HUDEP-2 (cell line): ENCODE data around the gene RFTN2.
"Not testable (repeated sequence)": the region's sequence is repeated elsewhere in the genome, so short reads cannot be mapped to it uniquely, and the experiment has no call there.

Experiments used
- DNase-seq, 76 experiments: peaks; one replicate each; lab custom pipeline; 2025; ENCODE audit not compliant: unreplicated experiment in 76 of 76; lab: John Stamatoyannopoulos, UW

RFTN2 gene

DNA sequence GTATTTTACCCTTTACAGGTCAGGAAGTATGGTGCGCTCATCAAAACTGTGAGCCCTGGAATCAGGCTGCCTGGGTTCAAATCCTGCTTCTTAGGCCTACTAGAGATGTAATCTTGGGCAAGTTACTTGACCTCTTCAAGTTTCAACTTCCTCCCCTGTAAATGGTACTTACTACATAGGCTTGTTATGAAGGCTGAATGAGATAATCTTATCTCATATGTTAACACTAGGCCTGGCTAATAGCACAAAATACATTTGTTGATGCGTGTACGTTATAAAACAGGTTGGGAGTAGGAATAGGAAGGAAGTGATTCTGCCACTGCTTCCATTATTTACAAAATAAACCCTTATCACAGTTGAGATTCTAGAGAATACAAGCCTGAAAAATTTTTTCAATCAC is 1.7 kb upstream of the RFTN2 start:
- DNase-seq, result no peak

DNA sequence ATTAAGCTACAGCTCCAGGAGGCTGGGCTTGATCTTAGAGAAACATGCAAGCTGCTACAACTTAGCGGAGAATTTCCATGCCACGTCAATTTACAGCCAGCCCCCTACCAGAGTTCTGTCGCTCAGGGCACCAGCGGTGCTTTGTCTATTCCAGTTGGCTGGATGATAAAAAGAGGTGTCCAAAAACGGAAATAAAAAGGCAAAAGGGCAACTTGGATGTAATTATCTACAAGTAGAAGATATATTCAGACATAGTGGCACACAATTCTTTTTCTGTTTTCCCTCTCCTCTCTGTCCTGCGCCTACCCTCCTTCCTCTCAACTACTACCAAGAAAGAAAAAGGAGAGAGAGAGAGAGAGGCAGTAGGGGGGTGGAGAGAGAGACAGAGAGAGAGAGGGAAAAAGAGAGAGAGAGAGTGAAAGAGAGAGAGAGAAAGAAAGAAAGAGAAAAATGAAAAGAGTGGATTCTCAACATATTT is 363 bp upstream of the RFTN2 start:
- DNase-seq, result no peak

DNA sequence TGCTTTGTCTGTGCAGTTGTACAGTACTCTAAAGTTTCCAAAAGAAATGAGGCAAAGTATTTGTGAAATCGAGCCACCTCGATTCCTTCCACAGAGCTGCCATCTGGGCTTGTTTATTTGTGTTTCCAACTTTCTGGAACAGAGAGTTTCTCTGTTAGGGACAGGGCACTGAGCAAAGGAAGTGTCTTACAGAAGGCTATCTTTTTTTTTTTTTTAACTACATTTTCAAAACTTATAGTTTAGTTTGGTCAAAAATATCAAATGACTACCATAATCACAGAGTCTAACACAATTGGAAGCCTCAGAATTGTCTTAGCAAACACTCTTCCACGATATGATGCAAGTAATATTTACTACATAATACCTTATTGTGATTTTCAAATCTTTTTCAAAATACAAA is 796 bp downstream of the RFTN2 start:
- DNase-seq, result no peak

DNA sequence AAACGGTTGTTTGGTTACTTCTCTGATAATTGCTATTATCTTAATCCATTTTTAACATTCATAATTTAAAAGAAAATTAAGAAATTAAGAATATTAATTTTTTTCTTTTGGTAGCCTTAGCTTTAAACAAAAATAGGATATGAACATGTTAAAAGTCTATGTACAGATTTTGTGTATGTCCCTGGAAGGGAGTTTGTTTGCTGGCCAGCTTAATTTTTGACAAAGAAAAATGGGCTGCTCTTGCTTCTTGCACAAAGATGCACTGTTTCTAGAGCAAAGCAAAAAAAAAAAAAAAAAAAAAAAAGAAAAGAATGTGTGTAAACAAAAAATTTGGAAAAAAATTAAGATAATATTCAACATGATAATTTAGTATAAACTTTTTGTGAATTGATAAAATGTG is 1.3 kb downstream of the RFTN2 start:
- no peak for DNase-seq

- DNase-seq, result no peak
These were observed 1.8 kb downstream of the RFTN2 start for GRCh38 chr2:197673606-197674005.

DNA sequence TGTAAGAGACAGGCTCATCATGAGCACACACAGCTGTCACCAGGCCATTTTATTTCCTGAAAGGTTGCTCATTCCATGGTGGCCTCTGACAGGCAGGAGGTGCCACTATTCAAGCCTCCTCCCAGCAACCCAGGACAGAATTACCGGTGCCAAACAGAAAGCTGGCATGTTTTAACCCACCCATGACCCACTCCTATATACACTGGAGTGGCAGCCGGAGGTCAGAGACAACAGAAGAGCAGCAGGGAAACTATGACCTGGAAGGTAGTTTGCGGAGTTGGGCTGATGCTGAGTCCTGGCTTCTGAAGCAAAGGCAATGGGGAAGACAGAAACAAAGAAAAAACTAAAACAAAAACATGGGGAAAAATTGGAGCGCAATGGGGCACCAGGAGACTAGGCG is 2.3 kb downstream of the RFTN2 start:
- no peak for DNase-seq

DNA sequence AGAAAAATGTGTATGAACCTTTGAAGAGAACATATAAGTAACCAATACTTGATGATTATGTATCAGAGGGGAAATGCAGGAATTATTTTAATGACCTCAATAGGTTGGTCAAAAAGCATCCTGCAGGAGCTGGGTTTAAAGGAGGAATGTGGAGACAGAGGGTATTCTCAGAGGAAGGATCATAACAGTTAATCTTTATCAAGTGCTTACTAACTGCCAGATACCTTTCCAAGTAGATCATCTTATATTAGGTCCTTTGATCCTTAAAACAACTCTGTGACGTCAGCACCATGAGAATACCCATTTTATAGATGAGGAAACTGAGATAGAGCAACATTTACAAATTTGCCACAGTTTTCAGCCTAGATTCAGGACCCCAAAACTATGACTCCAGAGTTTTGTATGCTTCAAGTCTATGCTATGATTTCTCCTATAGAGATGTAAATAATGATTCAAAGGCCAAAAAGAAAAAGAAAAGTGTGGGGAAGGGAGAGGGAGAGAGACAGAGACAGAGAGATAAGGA is 3.0 kb downstream of the RFTN2 start:
- DNase-seq, result no peak

DNA sequence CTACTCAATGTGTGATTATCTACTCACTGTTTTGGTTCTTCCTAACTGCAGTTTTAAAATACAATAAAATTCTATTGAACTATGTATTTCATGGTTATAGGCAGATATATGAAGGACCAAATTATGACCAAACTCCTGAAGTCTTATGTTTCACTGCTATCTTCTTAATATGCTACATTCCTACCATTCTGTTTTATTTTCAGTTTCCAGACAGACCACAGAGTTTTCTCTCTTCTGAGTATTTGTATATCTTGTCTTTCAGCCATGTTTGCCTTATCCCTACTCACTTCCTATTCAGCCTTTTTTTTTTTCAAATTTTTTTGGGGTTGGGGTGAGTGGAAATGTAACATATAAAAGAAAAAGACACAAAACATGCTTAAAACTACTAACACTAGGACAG is 6.3 kb downstream of the RFTN2 start:
- no peak for DNase-seq

GRCh38 chr2:197668296-197668695 is 7.1 kb downstream of the RFTN2 start:
- no peak for DNase-seq

GRCh38 chr2:197666277-197666676 is 9.1 kb downstream of the RFTN2 start:
- DNase-seq, result no peak

DNA sequence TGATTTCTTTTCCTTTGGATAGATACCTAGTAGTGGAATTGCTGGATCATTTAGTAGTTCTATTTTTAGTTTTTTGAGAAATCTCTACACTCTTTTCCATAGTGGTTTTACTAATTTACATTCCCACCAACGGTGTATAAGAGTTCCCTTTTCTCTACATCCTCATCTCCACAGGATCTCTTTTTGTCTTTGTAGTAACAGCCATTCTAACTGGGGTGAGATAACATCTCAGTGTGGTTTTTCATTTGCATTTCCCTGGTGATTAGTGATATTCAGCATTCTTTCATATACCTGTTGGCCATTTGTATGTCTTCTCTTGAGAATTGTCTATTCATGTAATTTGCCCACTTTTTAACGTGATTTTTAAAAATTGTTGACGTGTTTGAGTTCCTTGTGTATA is 13.8 kb downstream of the RFTN2 start:
- no peak for DNase-seq

GRCh38 chr2:197657562-197657961 is 17.8 kb downstream of the RFTN2 start:
- no peak for DNase-seq

DNA sequence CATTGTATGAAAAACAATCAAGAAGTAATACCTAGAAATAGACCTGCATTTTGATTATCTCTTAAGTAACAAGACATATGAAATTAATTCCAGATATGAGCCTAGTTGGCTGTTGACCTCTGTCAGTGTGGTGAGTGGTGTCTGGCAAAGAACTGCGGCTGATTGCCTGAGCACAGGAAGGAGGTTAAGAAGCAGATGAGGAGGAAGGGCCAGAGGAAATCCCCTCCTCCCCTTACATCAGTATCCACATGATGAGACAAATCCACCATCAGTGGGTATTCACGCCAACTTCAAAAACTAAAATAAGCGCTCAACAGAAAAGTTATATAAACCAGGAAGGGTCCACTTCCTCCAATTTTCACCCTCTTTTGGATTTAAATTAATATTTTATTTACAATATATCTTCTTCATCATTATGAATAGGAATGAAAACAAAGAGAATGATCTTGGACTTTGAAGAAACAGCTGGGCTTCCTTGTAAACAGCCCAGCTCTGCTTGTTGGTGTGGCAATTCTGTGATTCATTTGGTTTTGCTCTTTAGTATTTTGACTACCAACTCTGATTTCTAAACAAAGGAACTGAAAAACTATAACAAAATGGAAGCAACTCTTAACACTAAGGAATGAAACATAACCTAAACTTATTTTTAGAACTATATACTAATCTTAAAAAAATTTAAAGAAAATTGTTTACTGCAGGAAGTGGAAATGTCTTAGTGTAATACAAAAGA is 27.3 kb downstream of the RFTN2 start:
- DNase-seq, result no peak

- DNase-seq, result no peak
These were observed 33.7 kb downstream of the RFTN2 start for GRCh38 chr2:197641666-197642065.

DNA sequence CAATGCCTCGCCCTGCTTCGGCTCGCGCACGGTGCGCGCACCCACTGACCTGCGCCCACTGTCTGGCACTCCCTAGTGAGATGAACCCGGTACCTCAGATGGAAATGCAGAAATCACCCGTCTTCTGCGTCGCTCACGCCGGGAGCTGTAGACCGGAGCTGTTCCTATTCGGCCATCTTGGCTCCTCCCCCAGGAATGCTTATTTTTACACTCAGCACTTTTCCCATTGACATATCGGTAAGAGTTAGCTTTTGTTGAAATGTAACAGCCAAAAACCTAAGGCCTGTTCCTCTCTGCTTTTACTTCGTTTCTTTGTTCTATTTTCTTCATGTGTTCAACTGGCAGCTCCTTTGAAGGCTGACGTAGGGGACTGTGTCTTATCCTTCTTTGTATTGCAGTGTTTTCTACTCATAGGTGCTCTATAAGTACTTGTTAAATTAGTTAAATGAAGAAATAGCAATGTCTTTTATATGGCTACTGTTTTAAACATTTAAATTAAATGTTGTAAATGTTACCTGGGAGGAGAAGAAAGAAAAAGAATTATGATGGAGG is 34.7 kb downstream of the RFTN2 start:
- DNase-seq, result not testable (repeated sequence)

DNA sequence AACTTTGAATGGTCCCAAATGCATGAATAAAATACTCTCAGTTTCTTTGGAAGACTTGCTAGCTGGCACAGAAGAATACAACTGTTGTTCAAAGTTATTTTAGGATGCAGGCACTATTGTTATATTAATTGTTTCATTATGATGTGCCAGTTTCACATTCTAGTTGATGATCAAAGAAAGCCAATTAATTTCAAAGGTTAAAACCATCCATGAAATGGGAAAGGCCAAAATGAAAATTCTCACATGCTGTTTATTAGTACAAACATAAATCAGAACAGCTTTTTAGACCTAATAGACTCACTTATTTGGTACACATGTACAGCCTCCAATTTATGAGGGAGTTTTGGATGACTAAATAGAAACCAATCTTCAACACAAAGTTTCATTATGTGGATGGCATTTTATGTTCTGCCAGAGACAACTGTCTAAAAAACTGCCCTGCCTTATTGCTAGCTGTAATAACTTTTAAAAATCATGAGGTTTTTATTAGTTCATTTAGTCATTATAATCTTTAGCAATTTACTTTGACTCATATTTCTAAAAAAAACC is 42.2 kb downstream of the RFTN2 start:
- no peak for DNase-seq

DNA sequence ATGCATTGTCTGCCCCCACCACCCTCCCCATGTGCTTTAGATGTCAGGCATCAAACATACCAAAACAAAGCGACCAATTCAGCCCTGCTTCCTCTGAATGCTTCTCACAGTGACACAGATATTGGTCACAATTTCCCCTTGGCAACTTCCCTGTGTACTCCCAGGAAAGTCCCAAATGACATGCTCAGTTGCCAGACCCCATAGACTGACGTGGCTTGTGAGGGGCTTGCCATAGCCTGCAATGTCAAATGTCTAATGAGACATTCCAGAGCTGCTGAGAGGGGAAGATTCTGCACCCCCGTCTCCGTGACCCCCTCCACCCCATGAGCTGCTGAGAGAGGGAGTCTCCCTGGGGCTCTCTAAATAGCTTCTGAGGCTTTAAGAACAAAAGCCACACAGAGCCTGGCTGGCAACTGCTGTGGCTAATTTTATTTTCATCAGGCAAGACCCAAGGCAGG is 47.3 kb downstream of the RFTN2 start:
- no peak for DNase-seq

DNA sequence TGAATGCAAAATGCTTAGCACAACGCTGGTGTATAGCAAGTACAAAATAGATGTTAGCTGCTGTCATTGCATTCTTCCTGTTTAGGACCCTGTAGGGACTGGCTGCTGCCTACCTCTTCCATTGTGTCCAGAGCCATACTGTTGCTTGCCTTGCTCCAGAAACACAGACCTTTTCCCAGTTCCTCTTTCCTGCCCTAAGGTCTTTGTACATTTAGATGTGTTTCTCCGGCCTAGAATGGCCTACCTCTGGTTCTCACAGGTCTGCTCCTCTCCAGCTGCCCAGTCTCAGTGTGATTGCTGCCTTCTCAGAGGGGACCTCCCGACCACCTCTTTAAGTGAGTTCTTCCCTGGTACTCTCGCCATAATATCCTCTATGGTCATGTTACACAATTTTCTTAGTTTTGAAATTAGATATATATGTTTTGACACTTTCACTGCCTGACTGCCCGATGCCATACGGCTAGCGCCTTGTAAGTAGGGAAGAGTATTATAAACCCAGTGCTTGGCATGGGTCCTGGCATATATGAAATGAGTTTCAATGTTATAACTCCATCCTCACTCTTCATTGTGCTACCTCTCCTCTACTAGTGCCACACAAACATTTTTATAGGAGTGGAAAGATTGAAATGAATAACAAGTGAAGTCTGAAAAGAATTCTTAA is 48.3 kb downstream of the RFTN2 start:
- no peak for DNase-seq

DNA sequence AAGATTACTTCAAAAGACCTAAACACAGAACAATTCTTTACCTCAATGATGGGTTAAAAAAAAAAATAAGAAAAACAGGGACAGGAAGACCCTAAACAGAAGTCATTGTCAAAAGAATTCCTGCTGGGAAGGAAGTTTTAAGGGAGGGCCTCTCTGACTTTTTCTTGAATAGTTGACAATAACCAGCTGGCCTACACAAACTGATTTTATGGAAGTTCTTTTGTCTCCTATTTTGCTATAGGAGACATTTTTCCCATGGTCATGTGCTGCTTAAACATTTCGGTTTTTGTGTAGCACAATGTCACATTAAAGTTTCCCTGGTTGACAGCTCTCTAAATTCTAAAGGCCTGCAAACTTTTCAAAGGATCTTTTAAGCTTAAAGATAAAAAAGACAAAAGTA is 55.3 kb downstream of the RFTN2 start:
- DNase-seq, result no peak

DNA sequence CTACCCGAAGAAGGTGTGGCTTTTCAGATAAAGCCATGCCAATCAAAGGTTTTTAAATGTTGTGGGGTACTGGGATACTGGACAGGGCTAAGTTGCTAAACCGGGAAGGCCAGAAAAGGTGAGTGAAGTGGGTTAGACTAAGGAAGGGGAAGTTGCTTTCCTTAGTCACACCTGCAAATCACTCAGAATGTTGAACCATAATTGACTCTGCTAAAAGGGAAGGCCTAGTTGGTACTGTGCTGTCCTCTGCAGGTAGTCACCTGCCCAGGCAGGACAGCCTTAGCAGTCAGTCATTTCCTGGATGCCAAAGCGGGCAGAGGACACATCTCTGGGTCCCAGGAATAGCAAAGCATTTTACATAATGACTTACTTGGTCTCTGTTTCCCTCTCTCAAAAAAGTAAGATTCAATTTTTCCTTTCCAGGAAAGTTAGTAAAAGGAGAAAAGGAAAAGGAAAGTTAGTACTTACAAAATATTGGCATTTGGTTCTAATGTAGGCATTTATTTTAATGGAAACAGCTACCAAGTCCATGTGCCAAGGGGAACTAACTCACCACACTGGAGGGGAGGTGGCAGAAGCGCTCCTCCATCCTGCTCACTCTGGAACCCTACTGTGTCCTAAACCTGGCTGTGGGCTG is 60.3 kb downstream of the RFTN2 start:
- DNase-seq, result no peak

- DNase-seq, result no peak
These were observed 60.9 kb downstream of the RFTN2 start for GRCh38 chr2:197614532-197614931.
